Measurements from ENCODE around the gene TSPAN10. TPM values are rescaled to one million over a fixed set of nuclear protein-coding genes. Genes with fewer than 3 reads are reported as not detected.
A peak's percentile ranks its signal among the peaks of the same experiment; 100 is the strongest.

The TSPAN10 gene
- total and polyA plus RNA-seq, 2 of the 13 experiments (the other 11 are each of a cell fraction or from before 2014, with no cell fraction given) = 0.54 to 0.75 TPM

DNA sequence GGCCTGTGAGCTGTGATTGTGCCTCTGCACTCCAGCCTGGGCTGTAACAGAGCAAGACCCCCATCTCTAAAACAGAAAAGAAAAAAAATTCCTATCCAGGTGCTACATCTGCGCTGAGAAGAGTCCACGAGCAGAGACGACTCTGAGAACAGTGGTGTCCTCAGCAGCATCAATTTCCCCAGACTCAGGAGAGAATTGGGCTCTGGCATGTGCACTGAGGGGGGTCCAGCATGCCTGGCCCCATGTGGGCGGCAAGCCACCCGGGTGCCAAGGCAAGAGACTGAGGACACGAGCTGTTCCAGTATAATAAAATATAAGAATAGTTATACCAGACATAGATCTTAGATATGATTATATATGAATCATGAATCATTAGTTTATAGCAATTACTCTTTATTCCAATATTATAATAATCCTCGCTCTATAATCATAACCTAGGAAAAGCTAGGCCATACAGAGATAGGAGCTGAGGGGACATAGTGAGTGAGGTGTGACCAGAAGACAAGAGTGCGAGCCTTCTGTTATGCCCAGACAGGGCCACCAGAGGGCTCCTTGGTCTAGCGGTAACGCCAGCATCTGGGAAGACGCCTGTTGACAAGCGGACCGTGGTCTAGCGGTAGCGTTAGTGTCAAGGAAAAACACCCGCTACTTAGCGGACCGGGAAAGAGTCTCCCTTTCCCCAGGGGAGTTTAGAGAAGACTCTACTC lies 38.7 kb downstream of the TSPAN10 start (continued):
- TF ChIP-seq FOXA3 (CRISPR knock-in tag; IDR thresholded peaks at IDR 0.05) (peak; percentile 78), ZNF598 (CRISPR knock-in tag; IDR thresholded peaks at IDR 0.05; ENCODE audit: borderline replicate concordance) (0 out of 2 replicates have a peak, but pooled peaks have one; percentile 71), SMC3 (IDR thresholded peaks at IDR 0.05; ENCODE audit: low read length) (peak; percentile 47), MXD4 (CRISPR knock-in tag; IDR thresholded peaks at IDR 0.05) (0 out of 2 replicates have a peak, but pooled peaks have one; percentile 36), ZBTB38 (CRISPR knock-in tag; IDR thresholded peaks at IDR 0.05) (peak; percentile 45; the same call in 1 of the 2 replicates), SSRP1 (CRISPR knock-in tag; IDR thresholded peaks at IDR 0.05) (0 out of 2 replicates have a peak, but pooled peaks have one; percentile 72), ZNF792 (CRISPR knock-in tag; IDR thresholded peaks at IDR 0.05) (0 out of 2 replicates have a peak, but pooled peaks have one; percentile 33), KAT7 (CRISPR knock-in tag; IDR thresholded peaks at IDR 0.05; ENCODE audit: borderline replicate concordance) (peak; percentile 37; the same call in 1 of the 2 replicates), SAP130 (CRISPR knock-in tag; IDR thresholded peaks at IDR 0.05; ENCODE audit: low read depth) (peak; percentile 55; the same call in 1 of the 2 replicates), AGO2 (optimal IDR thresholded peaks at IDR 0.05; ENCODE audit: low read depth, low read length) (peak; percentile 9)
- TF ChIP-seq, protein P1, sequence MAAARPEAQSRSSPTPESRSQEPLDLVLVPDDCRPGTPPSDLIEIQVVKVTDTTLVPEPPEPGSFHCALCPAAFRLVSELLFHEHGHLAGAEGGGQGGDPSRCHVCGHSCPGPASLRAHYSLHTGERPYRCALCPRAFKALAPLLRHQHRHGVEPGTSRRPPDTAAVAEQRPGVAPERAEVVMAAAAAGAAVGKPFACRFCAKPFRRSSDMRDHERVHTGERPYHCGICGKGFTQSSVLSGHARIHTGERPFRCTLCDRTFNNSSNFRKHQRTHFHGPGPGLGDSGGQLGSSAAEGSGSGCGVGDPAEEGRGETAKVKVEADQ (CRISPR knock-in tag; IDR thresholded peaks at IDR 0.05; ENCODE audit: borderline replicate concordance) = 0 out of 2 replicates have a peak, but pooled peaks have one; percentile 22
- TF ChIP-seq, protein P2, sequence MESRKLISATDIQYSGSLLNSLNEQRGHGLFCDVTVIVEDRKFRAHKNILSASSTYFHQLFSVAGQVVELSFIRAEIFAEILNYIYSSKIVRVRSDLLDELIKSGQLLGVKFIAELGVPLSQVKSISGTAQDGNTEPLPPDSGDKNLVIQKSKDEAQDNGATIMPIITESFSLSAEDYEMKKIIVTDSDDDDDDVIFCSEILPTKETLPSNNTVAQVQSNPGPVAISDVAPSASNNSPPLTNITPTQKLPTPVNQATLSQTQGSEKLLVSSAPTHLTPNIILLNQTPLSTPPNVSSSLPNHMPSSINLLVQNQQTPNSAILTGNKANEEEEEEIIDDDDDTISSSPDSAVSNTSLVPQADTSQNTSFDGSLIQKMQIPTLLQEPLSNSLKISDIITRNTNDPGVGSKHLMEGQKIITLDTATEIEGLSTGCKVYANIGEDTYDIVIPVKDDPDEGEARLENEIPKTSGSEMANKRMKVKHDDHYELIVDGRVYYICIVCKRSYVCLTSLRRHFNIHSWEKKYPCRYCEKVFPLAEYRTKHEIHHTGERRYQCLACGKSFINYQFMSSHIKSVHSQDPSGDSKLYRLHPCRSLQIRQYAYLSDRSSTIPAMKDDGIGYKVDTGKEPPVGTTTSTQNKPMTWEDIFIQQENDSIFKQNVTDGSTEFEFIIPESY (CRISPR knock-in tag; IDR thresholded peaks at IDR 0.05) = peak; percentile 94
- TF ChIP-seq, protein P3, sequence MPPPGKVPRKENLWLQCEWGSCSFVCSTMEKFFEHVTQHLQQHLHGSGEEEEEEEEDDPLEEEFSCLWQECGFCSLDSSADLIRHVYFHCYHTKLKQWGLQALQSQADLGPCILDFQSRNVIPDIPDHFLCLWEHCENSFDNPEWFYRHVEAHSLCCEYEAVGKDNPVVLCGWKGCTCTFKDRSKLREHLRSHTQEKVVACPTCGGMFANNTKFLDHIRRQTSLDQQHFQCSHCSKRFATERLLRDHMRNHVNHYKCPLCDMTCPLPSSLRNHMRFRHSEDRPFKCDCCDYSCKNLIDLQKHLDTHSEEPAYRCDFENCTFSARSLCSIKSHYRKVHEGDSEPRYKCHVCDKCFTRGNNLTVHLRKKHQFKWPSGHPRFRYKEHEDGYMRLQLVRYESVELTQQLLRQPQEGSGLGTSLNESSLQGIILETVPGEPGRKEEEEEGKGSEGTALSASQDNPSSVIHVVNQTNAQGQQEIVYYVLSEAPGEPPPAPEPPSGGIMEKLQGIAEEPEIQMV (CRISPR knock-in tag; IDR thresholded peaks at IDR 0.05; ENCODE audit: low read depth) = peak; percentile 61; the same call in 1 of the 2 replicates
- TF ChIP-seq, protein P4, sequence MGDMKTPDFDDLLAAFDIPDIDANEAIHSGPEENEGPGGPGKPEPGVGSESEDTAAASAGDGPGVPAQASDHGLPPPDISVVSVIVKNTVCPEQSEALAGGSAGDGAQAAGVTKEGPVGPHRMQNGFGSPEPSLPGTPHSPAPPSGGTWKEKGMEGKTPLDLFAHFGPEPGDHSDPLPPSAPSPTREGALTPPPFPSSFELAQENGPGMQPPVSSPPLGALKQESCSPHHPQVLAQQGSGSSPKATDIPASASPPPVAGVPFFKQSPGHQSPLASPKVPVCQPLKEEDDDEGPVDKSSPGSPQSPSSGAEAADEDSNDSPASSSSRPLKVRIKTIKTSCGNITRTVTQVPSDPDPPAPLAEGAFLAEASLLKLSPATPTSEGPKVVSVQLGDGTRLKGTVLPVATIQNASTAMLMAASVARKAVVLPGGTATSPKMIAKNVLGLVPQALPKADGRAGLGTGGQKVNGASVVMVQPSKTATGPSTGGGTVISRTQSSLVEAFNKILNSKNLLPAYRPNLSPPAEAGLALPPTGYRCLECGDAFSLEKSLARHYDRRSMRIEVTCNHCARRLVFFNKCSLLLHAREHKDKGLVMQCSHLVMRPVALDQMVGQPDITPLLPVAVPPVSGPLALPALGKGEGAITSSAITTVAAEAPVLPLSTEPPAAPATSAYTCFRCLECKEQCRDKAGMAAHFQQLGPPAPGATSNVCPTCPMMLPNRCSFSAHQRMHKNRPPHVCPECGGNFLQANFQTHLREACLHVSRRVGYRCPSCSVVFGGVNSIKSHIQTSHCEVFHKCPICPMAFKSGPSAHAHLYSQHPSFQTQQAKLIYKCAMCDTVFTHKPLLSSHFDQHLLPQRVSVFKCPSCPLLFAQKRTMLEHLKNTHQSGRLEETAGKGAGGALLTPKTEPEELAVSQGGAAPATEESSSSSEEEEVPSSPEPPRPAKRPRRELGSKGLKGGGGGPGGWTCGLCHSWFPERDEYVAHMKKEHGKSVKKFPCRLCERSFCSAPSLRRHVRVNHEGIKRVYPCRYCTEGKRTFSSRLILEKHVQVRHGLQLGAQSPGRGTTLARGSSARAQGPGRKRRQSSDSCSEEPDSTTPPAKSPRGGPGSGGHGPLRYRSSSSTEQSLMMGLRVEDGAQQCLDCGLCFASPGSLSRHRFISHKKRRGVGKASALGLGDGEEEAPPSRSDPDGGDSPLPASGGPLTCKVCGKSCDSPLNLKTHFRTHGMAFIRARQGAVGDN (CRISPR knock-in tag; IDR thresholded peaks at IDR 0.05) = 0 out of 2 replicates have a peak, but pooled peaks have one; percentile 8

All from HepG2 (cell line).